ENCODE measurements around the gene ACVR2B.

ACVR2B gene

DNA sequence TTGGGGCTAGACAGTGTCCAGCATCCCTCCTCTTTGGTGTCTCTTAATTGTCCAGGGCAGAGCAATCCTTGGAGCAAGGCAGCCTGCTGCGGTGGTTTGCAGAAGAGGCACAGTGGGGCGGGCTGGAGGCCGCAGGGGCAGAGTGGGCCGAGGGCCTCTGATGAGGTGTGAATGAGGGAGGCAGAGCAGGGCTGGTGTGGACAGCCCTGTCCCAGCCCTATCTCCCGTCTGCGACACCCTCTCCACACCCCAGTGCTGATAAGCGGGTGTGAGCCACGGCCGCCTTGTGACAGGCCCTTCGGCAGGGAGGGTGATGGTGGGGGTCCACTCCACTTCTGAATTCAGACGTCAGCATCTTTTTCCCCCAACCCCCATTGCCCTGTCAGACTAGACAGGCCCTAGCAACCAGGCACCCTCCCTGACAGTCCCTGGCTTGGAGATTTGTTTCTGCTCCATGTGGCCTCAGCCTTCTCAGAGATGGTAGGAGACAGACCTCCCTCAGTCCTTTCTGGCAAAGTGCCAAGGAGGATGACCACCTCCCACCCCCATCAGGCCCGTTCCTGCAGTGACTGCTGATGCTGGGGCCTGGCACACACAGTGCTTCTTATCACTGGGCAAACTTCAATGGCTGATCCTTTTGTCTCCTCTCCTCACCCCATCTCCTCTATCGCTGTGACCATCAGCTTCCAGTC lies 79.7 kb downstream of the ACVR2B start:
- no peak for DNase-seq (ENCODE audit: low spot score)

DNA sequence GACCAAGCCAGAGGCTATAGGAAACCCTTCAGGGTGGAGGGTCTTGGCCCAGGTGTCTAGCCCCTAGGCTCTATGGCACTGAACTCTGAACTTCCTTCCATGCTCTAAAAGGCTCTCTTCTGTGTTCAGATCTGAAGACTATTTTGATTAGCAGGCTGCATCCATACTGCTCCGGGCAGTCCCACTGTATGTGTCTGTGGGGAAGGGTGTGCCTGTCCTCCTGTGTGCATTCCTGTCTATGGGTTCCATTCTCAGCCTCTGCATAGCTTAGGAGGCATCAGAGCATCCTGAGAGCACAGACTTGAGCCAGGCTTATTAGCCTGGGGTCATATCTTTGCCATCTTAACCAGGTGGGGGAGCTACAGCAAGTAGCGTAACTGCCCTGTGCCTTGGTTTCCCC lies 80.5 kb downstream of the ACVR2B start:
- no peak for DNase-seq (ENCODE audit: low spot score)

DNA sequence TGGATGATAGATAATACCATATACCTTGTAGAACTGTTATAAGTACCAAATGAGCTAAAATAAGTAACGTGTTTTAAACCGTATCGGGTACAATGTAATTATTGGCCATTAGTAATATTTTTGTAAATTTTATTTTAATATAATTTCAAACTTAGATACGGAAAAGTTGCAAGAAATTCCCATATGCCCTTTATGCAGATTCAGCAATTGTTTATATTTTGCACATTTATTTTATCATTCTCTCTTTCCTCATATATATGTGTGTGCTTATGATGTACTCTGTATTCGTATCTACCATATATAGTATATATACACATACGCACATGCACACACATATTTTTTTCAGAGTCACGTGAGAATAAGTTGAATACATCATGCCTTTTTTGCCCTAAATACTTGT lies 80.9 kb downstream of the ACVR2B start:
- DNase-seq (ENCODE audit: low spot score), result no peak

DNA sequence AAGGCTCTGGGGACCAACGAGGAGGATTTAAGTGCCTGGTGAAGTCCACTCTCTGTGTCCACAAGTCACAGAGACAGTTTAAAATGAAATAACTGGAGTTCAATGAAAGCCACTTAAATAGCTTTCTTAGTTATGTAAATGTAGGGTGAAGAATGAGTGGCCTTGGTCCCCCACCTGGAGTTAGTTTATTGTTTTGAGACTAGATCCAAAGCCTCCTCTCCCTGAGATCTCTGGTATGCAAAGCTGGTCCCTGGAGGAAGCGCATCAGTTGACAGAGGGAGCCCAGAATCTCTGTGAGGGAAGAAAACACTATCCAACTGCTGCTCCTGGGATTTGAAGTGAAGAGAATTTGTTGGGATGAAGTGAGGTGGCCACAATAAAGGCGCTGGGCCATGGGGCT lies 83.0 kb downstream of the ACVR2B start:
- DNase-seq (ENCODE audit: low spot score), result no peak

DNA sequence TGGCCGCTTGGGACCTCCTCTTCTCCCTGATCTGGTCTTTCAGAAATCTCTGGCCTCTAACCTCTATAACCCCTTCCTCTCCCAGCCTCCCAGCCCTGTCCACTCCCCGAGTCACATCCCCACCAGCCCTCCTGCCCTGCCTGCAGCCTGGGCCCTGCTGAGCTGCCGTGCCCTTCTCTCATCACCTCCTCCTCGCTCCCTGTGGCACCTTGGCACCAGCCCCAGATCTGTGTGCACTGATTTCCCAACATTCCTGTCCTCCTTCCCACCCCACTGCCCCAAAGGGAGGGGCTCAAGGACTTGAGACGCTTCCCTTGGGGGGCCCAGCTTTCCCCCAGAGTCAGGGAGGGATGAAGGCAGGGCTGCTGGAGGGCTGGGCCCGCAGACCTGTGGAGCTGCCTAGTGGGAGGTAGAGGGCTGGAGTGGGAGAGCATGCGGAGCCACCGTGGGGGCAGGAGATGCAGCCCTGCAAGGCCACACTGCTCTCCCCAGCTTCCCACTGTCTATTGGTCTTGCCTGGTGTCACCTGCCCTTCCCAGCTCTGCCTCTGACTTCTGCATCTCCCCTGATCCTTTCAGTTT lies 85.2 kb downstream of the ACVR2B start:
- DNase-seq (ENCODE audit: low spot score), result no peak

DNA sequence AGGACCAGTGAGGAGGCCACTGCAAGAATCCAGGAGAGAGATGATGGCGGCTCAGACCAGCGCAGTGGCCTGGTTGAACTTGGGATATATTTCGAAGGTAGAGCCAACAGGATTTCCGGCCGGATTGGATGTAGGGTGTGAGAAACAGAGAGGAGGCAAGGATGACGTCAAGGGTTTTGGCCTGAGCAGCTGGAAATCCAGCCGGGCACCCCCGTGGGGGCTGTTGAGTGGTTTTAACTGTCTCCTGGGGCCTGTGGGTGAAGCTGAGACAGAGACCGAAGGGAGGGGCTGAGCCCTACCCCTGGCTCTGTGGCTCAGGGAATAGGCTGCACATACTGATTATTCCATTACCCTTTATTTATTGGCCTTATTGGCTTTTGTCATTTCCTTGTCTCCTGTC lies 88.1 kb downstream of the ACVR2B start:
- DNase-seq (ENCODE audit: low spot score), result no peak

Measured in AG08395 (cell line).